Ovary (tissue), 3 donors: ENCODE results near the gene ZNG1A.
"Not testable (repeated sequence)": the region's sequence is repeated elsewhere in the genome, so short reads cannot be mapped to it uniquely, and the experiment has no call there.

Experiments used
- POLR2A ChIP-seq: fragments of 450-650 bp; IDR thresholded peaks from one replicate; pipeline ENCODE4 v1.6.1; 2017; ENCODE audit warnings: antibody characterized with exemption, mild to moderate bottlenecking, moderate library complexity
- TF ChIP-seq, protein P1 (sequence below), 3 donors: fragments of 450-650 bp in 2 of 3; fragments of 200-600 bp in 1 of 3; IDR thresholded peaks; one replicate each; pipeline versions ENCODE4 v1.5.1 to v1.8.0; 2016 to 2022; ENCODE audit warnings: antibody characterized with exemption in 3 of 3, mild to moderate bottlenecking in 1 of 3
- donor health status: DM: no; HTN: no; CAD: no.

DNA sequence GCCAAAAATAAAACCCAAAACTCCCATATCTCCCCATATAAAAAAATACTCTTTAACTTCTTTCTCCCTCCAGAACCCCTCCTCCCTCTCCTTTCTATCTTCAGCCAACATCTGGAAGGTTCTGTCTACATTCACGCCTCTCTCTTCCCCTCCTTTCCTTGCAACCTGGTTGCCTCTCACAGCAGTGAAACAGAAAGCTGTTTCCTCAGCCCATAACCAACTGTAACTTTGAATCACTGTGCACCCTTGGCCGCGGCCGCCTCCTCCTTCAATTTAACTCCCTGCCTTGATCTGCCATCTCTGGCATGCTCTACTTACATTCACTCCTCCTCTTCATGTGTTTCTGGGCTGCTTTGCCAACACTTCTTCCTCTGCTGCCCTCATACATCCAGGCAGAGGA is 83.9 kb downstream of the ZNG1A start:
- TF ChIP-seq, protein P1, sequence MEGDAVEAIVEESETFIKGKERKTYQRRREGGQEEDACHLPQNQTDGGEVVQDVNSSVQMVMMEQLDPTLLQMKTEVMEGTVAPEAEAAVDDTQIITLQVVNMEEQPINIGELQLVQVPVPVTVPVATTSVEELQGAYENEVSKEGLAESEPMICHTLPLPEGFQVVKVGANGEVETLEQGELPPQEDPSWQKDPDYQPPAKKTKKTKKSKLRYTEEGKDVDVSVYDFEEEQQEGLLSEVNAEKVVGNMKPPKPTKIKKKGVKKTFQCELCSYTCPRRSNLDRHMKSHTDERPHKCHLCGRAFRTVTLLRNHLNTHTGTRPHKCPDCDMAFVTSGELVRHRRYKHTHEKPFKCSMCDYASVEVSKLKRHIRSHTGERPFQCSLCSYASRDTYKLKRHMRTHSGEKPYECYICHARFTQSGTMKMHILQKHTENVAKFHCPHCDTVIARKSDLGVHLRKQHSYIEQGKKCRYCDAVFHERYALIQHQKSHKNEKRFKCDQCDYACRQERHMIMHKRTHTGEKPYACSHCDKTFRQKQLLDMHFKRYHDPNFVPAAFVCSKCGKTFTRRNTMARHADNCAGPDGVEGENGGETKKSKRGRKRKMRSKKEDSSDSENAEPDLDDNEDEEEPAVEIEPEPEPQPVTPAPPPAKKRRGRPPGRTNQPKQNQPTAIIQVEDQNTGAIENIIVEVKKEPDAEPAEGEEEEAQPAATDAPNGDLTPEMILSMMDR (IDR thresholded peaks at IDR 0.05): not testable (repeated sequence)
- TF ChIP-seq POLR2A: not testable (repeated sequence)
